ENCODE results near the gene ASIP. TPM values are rescaled to one million over a fixed set of nuclear protein-coding genes. Genes with fewer than 3 reads are reported as not detected.
"Not testable (repeated sequence)": the region's sequence is repeated elsewhere in the genome, so short reads cannot be mapped to it uniquely, and the experiment has no call there.

The ASIP gene
- total RNA-seq, 4 donors from 2014 or later, result 3.5 TPM; not detected in 3

DNA sequence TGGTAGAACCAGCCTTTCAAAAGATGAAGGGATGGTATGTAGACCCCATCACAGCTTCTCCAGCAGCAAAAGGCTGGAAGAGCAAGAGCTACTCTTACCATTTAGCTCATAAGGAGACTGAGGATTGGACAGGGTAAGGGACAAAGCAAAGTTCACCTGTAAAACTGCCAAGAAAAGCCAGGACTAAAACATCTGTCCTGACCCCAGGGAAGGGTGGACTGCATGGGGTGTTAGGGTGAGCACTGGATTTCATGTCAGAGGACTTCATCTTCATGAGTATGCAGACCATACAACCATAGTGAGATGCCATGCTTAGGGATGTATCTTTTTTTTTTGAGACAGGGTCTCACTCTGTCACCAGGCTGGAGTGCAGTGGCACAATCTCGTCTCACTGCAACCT lies 42.6 kb downstream of the ASIP start:
- WGBS, 2 donors (ENCODE audit: low coverage in 1 of 2), result 88% methylated on average over 1 of the region's 1 CpG; no CpG with 5 or more reads in 1 of the 2 donors
- H3K36me3 ChIP-seq, result peaks cover 0 to 100% of the 10 kb centered on the region in 2 donors
- no peaks in the 10 kb centered on the region for H3K4me1 ChIP-seq
- H3K27me3 ChIP-seq, result no peaks in the 10 kb centered on the region
- no peak overlapping the region for H3K4me3 ChIP-seq
- no peaks in the 10 kb centered on the region for H3K9me3 ChIP-seq
- TF ChIP-seq EP300 (IDR thresholded peaks at IDR 0.05) (no peak), POLR2AphosphoS5 (IDR thresholded peaks at IDR 0.05) (no peak), POLR2A (IDR thresholded peaks at IDR 0.05) (no peak)
- TF ChIP-seq, protein P1, sequence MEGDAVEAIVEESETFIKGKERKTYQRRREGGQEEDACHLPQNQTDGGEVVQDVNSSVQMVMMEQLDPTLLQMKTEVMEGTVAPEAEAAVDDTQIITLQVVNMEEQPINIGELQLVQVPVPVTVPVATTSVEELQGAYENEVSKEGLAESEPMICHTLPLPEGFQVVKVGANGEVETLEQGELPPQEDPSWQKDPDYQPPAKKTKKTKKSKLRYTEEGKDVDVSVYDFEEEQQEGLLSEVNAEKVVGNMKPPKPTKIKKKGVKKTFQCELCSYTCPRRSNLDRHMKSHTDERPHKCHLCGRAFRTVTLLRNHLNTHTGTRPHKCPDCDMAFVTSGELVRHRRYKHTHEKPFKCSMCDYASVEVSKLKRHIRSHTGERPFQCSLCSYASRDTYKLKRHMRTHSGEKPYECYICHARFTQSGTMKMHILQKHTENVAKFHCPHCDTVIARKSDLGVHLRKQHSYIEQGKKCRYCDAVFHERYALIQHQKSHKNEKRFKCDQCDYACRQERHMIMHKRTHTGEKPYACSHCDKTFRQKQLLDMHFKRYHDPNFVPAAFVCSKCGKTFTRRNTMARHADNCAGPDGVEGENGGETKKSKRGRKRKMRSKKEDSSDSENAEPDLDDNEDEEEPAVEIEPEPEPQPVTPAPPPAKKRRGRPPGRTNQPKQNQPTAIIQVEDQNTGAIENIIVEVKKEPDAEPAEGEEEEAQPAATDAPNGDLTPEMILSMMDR (IDR thresholded peaks at IDR 0.05), result no peak
- no peak overlapping the region for H3K27ac ChIP-seq
- no peak for ATAC-seq

DNA sequence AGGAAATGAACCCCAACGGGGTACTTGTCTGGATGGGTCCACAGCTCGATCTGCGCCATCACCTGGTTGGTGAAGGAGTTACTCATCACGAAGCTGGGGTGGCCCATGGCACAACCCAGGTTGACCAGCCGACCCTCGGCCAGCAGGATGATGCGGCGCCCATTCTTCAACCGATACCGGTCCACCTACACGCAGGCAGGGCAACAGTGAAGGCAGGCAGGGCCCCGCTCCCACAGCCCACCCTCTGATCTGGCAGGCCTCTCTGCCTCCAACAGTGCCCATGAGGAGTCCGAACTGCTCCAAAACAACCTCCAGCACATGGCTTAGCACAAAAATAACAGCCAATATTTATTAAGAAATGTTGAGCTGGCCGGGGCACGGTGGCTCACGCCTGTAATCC lies 44.2 kb downstream of the ASIP start:
- Histone ChIP-seq H3K4me3 (no peak overlapping the region), H3K4me1 (no peaks in the 10 kb centered on the region), H3K27me3 (no peaks in the 10 kb centered on the region), H3K9me3 (no peaks in the 10 kb centered on the region), H3K27ac (no peak overlapping the region), H3K36me3 (peaks cover 0 to 99% of the 10 kb centered on the region in 2 donors)
- no peak for ATAC-seq
- TF ChIP-seq, protein P1 (IDR thresholded peaks at IDR 0.05), result no peak
- TF ChIP-seq POLR2A (IDR thresholded peaks at IDR 0.05), result no peak
- no peak for TF ChIP-seq EP300 (IDR thresholded peaks at IDR 0.05)
- no peak for TF ChIP-seq POLR2AphosphoS5 (IDR thresholded peaks at IDR 0.05)
- 86% methylated on average over 4 of the region's 16 CpGs; no CpG with 5 or more reads in 1 of the 2 donors for WGBS, 2 donors (ENCODE audit: low coverage in 1 of 2)

GRCh38 chr20:34287500-34287899 lies 46.3 kb downstream of the ASIP start:
- 100% methylated on average over 1 of the region's 5 CpGs; no CpG with 5 or more reads in 1 of the 2 donors for WGBS, 2 donors (ENCODE audit: low coverage in 1 of 2)
- not testable (repeated sequence) for H3K9me3 ChIP-seq, H3K27ac ChIP-seq, H3K4me3 ChIP-seq, H3K4me1 ChIP-seq, ATAC-seq, H3K27me3 ChIP-seq
- H3K36me3 ChIP-seq, result peaks cover 0 to 99% of the 10 kb centered on the region in 2 donors

DNA sequence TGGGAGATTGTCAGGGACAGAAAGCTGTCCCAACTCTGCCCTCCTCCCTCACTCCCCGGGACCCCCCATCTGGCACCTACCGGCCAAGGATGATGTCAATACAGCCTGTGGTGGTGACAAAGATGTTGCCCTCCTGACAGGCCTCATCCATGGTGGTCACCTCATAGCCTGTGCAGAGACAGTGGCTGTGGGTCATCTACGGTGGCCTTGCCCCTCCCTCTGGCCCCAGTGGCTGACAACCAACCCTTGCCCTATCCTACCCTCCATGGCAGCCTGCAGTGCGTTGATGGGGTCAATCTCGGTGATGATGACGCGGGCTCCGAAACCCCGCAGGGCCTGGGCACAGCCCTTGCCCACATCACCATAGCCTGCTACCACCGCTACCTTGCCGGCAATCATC lies 49.2 kb downstream of the ASIP start:
- TF ChIP-seq POLR2AphosphoS5 (IDR thresholded peaks at IDR 0.05) (no peak), EP300 (IDR thresholded peaks at IDR 0.05) (no peak), POLR2A (IDR thresholded peaks at IDR 0.05) (no peak)
- TF ChIP-seq, protein P1 (IDR thresholded peaks at IDR 0.05), result no peak
- H3K4me1 ChIP-seq, result no peaks in the 10 kb centered on the region
- no peak for ATAC-seq
- H3K27me3 ChIP-seq, result no peaks in the 10 kb centered on the region
- no peaks in the 10 kb centered on the region for H3K9me3 ChIP-seq
- peaks cover 0 to 99% of the 10 kb centered on the region in 2 donors for H3K36me3 ChIP-seq
- no CpG with 5 or more reads among the region's 11 CpGs for WGBS, 2 donors (ENCODE audit: low coverage in 1 of 2)
- no peak overlapping the region for H3K4me3 ChIP-seq
- H3K27ac ChIP-seq, result no peak overlapping the region

GRCh38 chr20:34292496-34292895 lies 51.3 kb downstream of the ASIP start:
- Histone ChIP-seq H3K27me3 (no peaks in the 10 kb centered on the region), H3K4me3 (no peak overlapping the region), H3K27ac (no peak overlapping the region), H3K4me1 (no peaks in the 10 kb centered on the region), H3K36me3 (peaks cover 0 to 84% of the 10 kb centered on the region in 2 donors), H3K9me3 (no peaks in the 10 kb centered on the region)
- WGBS, 2 donors (ENCODE audit: low coverage in 1 of 2), result 74% methylated on average over 2 of the region's 3 CpGs; no CpG with 5 or more reads in 1 of the 2 donors
- TF ChIP-seq EP300 (IDR thresholded peaks at IDR 0.05) (no peak), POLR2A (IDR thresholded peaks at IDR 0.05) (no peak), POLR2AphosphoS5 (IDR thresholded peaks at IDR 0.05) (no peak)
- TF ChIP-seq, protein P1 (IDR thresholded peaks at IDR 0.05), result no peak
- no peak for ATAC-seq

All from gastroesophageal sphincter (tissue), 4 donors.